ENCODE data around the gene GABPB1. TPM values are rescaled to one million over a fixed set of nuclear protein-coding genes. Genes with fewer than 3 reads are reported as not detected.

GABPB1 gene
- total RNA-seq, 1 donor from 2014 or later = 10.9 TPM

GRCh38 chr15:50353975-50354837, 792 bp downstream of the GABPB1 start:
- intact Hi-C loops (cut with DNase I) = loop anchor here (2.0 to 10.0 kb wide), 4 partner anchors 411 to 1199 kb away; partner anchors contain the start of genes AP4E1, COPS2, SPPL2A and TNFAIP8L3

GRCh38 chr15:50353251-50353974, 1.6 kb downstream of the GABPB1 start:
- Histone ChIP-seq H3K4me3 (peak overlapping the region; percentile 95 to 99), H3K27me3 (no peaks in the 10 kb centered on the region), H3K36me3 (peaks cover 0 to 4% of the 10 kb centered on the region in 2 donors), H3K4me1 (peaks cover 12 to 44% of the 10 kb centered on the region in 2 donors), H3K27ac (peak overlapping the region; percentile 99 to 100), H3K9me3 (no peaks in the 10 kb centered on the region)
- no peak for TF ChIP-seq CTCF (IDR thresholded peaks at IDR 0.05)
- DNase-seq (ENCODE audit: low spot score in 2 of 2) = no peak
- intact Hi-C loops (cut with DNase I) = loop anchor here (2.0 to 10.0 kb wide), 4 partner anchors 411 to 1199 kb away; partner anchors contain the start of genes AP4E1, COPS2, SPPL2A and TNFAIP8L3

More at GRCh38 chr15:50353975-50354837, 792 bp downstream of the GABPB1 start:
- peak in 1 of 2 donors; percentile 77 for DNase-seq (ENCODE audit: low spot score in 2 of 2)
- no peaks in the 10 kb centered on the region for H3K9me3 ChIP-seq
- H3K36me3 ChIP-seq = peaks cover 0 to 4% of the 10 kb centered on the region in 2 donors
- peak overlapping the region; percentile 95 to 99 for H3K4me3 ChIP-seq
- peak overlapping the region; percentile 99 to 100 for H3K27ac ChIP-seq
- TF ChIP-seq CTCF (IDR thresholded peaks at IDR 0.05) = no peak
- peaks cover 12 to 42% of the 10 kb centered on the region in 2 donors for H3K4me1 ChIP-seq
- H3K27me3 ChIP-seq = no peaks in the 10 kb centered on the region

GRCh38 chr15:50350621-50351020, 4.4 kb downstream of the GABPB1 start:
- TF ChIP-seq CTCF (IDR thresholded peaks at IDR 0.05) = no peak
- intact Hi-C loops (cut with DNase I) = loop anchor here (10.0 kb wide), 3 partner anchors 414 to 744 kb away; partner anchors contain the start of genes AP4E1, SPPL2A and TNFAIP8L3
- H3K36me3 ChIP-seq = peaks cover 0 to 4% of the 10 kb centered on the region in 2 donors
- no peaks in the 10 kb centered on the region for H3K27me3 ChIP-seq
- no peaks in the 10 kb centered on the region for H3K9me3 ChIP-seq
- H3K4me1 ChIP-seq = peaks cover 6 to 29% of the 10 kb centered on the region in 2 donors
- peak overlapping the region in 1 of 2 donors; percentile 100 for H3K27ac ChIP-seq
- no peak overlapping the region for H3K4me3 ChIP-seq
- DNase-seq (ENCODE audit: low spot score in 2 of 2) = no peak

GRCh38 chr15:50345298-50345697, 9.7 kb downstream of the GABPB1 start:
- H3K27ac ChIP-seq = no peak overlapping the region
- intact Hi-C loops (cut with DNase I) = no loop called here
- peaks cover 0 to 9% of the 10 kb centered on the region in 2 donors for H3K4me1 ChIP-seq
- H3K27me3 ChIP-seq = no peaks in the 10 kb centered on the region
- TF ChIP-seq CTCF (IDR thresholded peaks at IDR 0.05) = no peak
- no peaks in the 10 kb centered on the region for H3K9me3 ChIP-seq
- no peak overlapping the region for H3K4me3 ChIP-seq
- no peaks in the 10 kb centered on the region for H3K36me3 ChIP-seq
- no peak for DNase-seq (ENCODE audit: low spot score in 2 of 2)

- no peak for TF ChIP-seq CTCF (IDR thresholded peaks at IDR 0.05)
- Histone ChIP-seq H3K4me1 (peaks cover 0 to 2% of the 10 kb centered on the region in 2 donors), H3K9me3 (no peaks in the 10 kb centered on the region), H3K4me3 (no peak overlapping the region), H3K27me3 (no peaks in the 10 kb centered on the region), H3K27ac (no peak overlapping the region), H3K36me3 (no peaks in the 10 kb centered on the region)
- no peak for DNase-seq (ENCODE audit: low spot score in 2 of 2)
- intact Hi-C loops (cut with DNase I) = no loop called here
Observed at GRCh38 chr15:50344006-50344464, 11.0 kb downstream of the GABPB1 start.

All from ascending aorta (tissue), 2 donors.